ENCODE data around the gene MYL12B. TPM values are rescaled to one million over a fixed set of nuclear protein-coding genes. Genes with fewer than 3 reads are reported as not detected.

Gene MYL12B
- total RNA-seq, 1 donor from 2014 or later: 433 TPM

DNA sequence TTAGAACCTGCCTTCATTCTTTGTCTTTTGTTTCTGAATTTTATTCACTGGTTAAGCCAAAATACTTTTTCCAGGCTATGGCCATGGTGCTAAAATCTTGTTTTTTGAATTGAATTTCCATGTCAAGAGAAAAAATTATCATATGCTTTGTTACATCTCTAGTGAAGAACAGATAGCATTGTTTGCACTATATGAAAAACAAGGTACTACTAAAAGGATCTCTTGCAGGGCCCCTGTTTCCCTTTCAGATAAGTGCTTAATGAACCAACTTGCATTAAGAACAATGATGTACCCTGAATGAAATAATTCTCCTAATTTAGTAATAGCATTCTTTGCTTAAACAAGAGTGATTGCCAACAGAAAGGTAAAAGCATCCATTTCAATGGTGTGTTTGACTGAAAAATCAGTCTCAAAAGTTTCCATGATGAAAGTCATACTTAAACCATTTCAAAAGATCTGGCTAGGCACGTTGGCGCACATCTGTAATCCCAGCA lies 4.3 kb upstream of the MYL12B start:
- TF ChIP-seq, protein P1, sequence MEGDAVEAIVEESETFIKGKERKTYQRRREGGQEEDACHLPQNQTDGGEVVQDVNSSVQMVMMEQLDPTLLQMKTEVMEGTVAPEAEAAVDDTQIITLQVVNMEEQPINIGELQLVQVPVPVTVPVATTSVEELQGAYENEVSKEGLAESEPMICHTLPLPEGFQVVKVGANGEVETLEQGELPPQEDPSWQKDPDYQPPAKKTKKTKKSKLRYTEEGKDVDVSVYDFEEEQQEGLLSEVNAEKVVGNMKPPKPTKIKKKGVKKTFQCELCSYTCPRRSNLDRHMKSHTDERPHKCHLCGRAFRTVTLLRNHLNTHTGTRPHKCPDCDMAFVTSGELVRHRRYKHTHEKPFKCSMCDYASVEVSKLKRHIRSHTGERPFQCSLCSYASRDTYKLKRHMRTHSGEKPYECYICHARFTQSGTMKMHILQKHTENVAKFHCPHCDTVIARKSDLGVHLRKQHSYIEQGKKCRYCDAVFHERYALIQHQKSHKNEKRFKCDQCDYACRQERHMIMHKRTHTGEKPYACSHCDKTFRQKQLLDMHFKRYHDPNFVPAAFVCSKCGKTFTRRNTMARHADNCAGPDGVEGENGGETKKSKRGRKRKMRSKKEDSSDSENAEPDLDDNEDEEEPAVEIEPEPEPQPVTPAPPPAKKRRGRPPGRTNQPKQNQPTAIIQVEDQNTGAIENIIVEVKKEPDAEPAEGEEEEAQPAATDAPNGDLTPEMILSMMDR (IDR thresholded peaks at IDR 0.05; ENCODE audit: insufficient read depth, low read depth, low read length): no peak
- no peak for TF ChIP-seq EZH2 (IDR thresholded peaks at IDR 0.05; ENCODE audit: insufficient read depth, low read length)
- peaks cover 11% of the 10 kb centered on the region for H3K36me3 Mint-ChIP-seq (ENCODE audit: low read depth, unreplicated experiment)
- H3K9ac ChIP-seq (ENCODE audit: low read length): peak overlapping the region; percentile 72
- H3K4me3 Mint-ChIP-seq (ENCODE audit: unreplicated experiment): no peak overlapping the region
- FAIRE-seq: no peak
- H3K9me3 Mint-ChIP-seq (ENCODE audit: unreplicated experiment): no peaks in the 10 kb centered on the region
- peaks cover 75% of the 10 kb centered on the region for H3K79me2 ChIP-seq (ENCODE audit: insufficient read depth, low read length)
- H3K4me1 Mint-ChIP-seq (ENCODE audit: low read depth, unreplicated experiment): peaks cover 65% of the 10 kb centered on the region
- peaks cover 41% of the 10 kb centered on the region for H3K4me1 ChIP-seq (ENCODE audit: insufficient read depth, low read length)
- no peak overlapping the region for H2AFZ ChIP-seq (ENCODE audit: low read depth, low read length)
- H3K27me3 ChIP-seq (ENCODE audit: insufficient read depth, low read length): no peaks in the 10 kb centered on the region
- H3K4me2 ChIP-seq (ENCODE audit: low read length): no peak overlapping the region
- H3K27ac Mint-ChIP-seq (ENCODE audit: unreplicated experiment): no peak overlapping the region
- no peak overlapping the region for H3K4me3 ChIP-seq (ENCODE audit: insufficient read depth, low read depth, low read length)
- no peaks in the 10 kb centered on the region for H3K9me3 ChIP-seq (ENCODE audit: insufficient read depth, low read depth, low read length)
- no peak for DNase-seq (ENCODE audit: low read depth)
- H4K20me1 ChIP-seq (ENCODE audit: insufficient read depth, low read length): peaks cover 52% of the 10 kb centered on the region
- no peaks in the 10 kb centered on the region for H3K27me3 Mint-ChIP-seq (ENCODE audit: low read depth, unreplicated experiment)
- H3K36me3 ChIP-seq (ENCODE audit: insufficient read depth, low read length): peaks cover 63% of the 10 kb centered on the region
- H3K27ac ChIP-seq (ENCODE audit: low read depth, low read length): peak overlapping the region; percentile 86

GRCh38 chr18:3260995-3261372 lies 949 bp upstream of the MYL12B start:
- Histone ChIP-seq H3K27me3 (ENCODE audit: insufficient read depth, low read length) (no peaks in the 10 kb centered on the region), H3K9ac (ENCODE audit: low read length) (peak overlapping the region; percentile 98), H3K9me3 (ENCODE audit: insufficient read depth, low read depth, low read length) (no peaks in the 10 kb centered on the region), H3K36me3 (ENCODE audit: insufficient read depth, low read length) (peaks cover 32% of the 10 kb centered on the region), H2AFZ (ENCODE audit: low read depth, low read length) (no peak overlapping the region), H3K4me1 (ENCODE audit: insufficient read depth, low read length) (peaks cover 47% of the 10 kb centered on the region), H3K79me2 (ENCODE audit: insufficient read depth, low read length) (peaks cover 77% of the 10 kb centered on the region), H4K20me1 (ENCODE audit: insufficient read depth, low read length) (peaks cover 54% of the 10 kb centered on the region), H3K4me2 (ENCODE audit: low read length) (peak overlapping the region; percentile 85), H3K27ac (ENCODE audit: low read depth, low read length) (peak overlapping the region; percentile 98), H3K4me3 (ENCODE audit: insufficient read depth, low read depth, low read length) (peak overlapping the region; percentile 100)
- H3K36me3 Mint-ChIP-seq (ENCODE audit: low read depth, unreplicated experiment): peaks cover 3% of the 10 kb centered on the region
- H3K4me1 Mint-ChIP-seq (ENCODE audit: low read depth, unreplicated experiment): peaks cover 47% of the 10 kb centered on the region
- H3K9me3 Mint-ChIP-seq (ENCODE audit: unreplicated experiment): no peaks in the 10 kb centered on the region
- peak overlapping the region; percentile 100 for H3K27ac Mint-ChIP-seq (ENCODE audit: unreplicated experiment)
- DNase-seq (ENCODE audit: low read depth) (no peak), FAIRE-seq (no peak)
- H3K4me3 Mint-ChIP-seq (ENCODE audit: unreplicated experiment): peak overlapping the region; percentile 93
- no peaks in the 10 kb centered on the region for H3K27me3 Mint-ChIP-seq (ENCODE audit: low read depth, unreplicated experiment)
- no peak for TF ChIP-seq EZH2 (IDR thresholded peaks at IDR 0.05; ENCODE audit: insufficient read depth, low read length)
- TF ChIP-seq, protein P1 (IDR thresholded peaks at IDR 0.05; ENCODE audit: insufficient read depth, low read depth, low read length): no peak

Data from astrocyte (in vitro differentiated cells and primary cell).